ENCODE results near the gene TTLL3. TPM values are rescaled to one million over a fixed set of nuclear protein-coding genes. Genes with fewer than 3 reads are reported as not detected.

TTLL3 gene
- total and polyA plus RNA-seq, 2 of the 8 experiments (the other 6 are each of a cell fraction or from before 2014, with no cell fraction given), result 5.9 to 8.9 TPM

DNA sequence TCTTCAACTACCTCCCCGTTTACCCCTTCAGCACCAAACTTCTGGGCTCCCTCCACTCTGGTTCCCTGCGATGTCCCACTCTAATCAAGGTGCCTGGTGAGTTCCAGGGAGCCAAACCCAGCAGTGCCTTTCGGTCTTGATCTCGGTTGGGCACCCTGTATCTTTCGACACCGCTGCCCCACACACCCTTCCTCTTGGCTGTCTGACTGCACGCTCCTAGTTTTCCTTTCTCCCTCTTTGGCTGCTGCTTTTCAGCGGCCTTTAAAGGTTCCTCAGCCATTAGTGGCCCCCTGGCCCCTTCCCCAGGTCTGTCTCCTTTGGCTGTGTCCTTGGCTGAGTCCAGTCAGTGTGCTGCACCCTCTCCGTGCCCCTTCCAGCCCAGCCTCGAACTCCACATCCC is 784 bp downstream of the TTLL3 start:
- Histone ChIP-seq H4K5ac (ENCODE audit: insufficient read length, low read depth, low read length) (no peak overlapping the region), H2BK15ac (ENCODE audit: low read length) (no peak overlapping the region), H2AFZ (ENCODE audit: low read length) (no peak overlapping the region), H4K91ac (replicated peaks; ENCODE audit: insufficient read length, low read length) (no peak overlapping the region), H3K56ac (replicated peaks; ENCODE audit: insufficient read length, low read depth, low read length) (no peak overlapping the region), H3K14ac (ENCODE audit: insufficient read length) (no peak overlapping the region), H2BK12ac (ENCODE audit: low read depth, low read length) (no peak overlapping the region), H3K9ac (replicated peaks in 1 of 4; ENCODE audit: extremely low read depth in 1 of 4, low read depth in 3 of 4, low read length in 3 of 4) (no peak overlapping the region), H4K20me1 (replicated peaks in 1 of 2; ENCODE audit: control insufficient read depth in 1 of 2, insufficient read depth in 2 of 2, low read length in 2 of 2) (peaks cover 1 to 5% of the 10 kb centered on the region in 2 experiments), H3K4me1 (replicated peaks in 1 of 4; ENCODE audit: control insufficient read depth in 3 of 4, insufficient read depth in 4 of 4, low read length in 3 of 4) (peaks cover 0 to 9% (median 2%) of the 10 kb centered on the region in 4 experiments; a peak in 3 of 7 replicates), H2BK20ac (ENCODE audit: low read length) (no peak overlapping the region), H3K23me2 (ENCODE audit: low read depth, low read length) (peaks cover 2% of the 10 kb centered on the region; the same call in 1 of the 2 replicates), H3K79me2 (ENCODE audit: control insufficient read depth in 1 of 2, insufficient read depth in 2 of 2, low read length in 2 of 2) (no peaks in the 10 kb centered on the region), H3K4me2 (ENCODE audit: insufficient read depth in 1 of 2, low read depth in 2 of 2, low read length in 2 of 2) (peak overlapping the region; percentile 56 to 84), H3K9me3 (ENCODE audit: insufficient read depth in 2 of 2, low read depth in 1 of 2, low read length in 1 of 2) (no peaks in the 10 kb centered on the region), H3K4ac (replicated peaks; ENCODE audit: insufficient read length, low read depth, low read length) (no peak overlapping the region), H3K23ac (ENCODE audit: insufficient read length) (no peak overlapping the region), H2BK120ac (replicated peaks; ENCODE audit: low read depth, low read length) (no peak overlapping the region), H2BK5ac (ENCODE audit: low read depth, low read length) (no peak overlapping the region), H2AK5ac (ENCODE audit: low read depth, low read length) (no peak overlapping the region), H3K79me1 (ENCODE audit: low read depth, low read length) (no peaks in the 10 kb centered on the region), H3K36me3 (ENCODE audit: control insufficient read depth in 2 of 4, insufficient read depth in 4 of 4, low read length in 3 of 4) (peaks cover 3 to 8% (median 4%) of the 10 kb centered on the region in 4 experiments; a peak in 5 of 8 replicates), H4K8ac (ENCODE audit: extremely low read depth, insufficient read depth, low read length) (no peak overlapping the region; the same call in 1 of the 2 replicates), H3K4me3 (ENCODE audit: extremely low read depth in 1 of 4, insufficient read depth in 2 of 4, low read depth in 3 of 4, low read length in 4 of 4) (peak overlapping the region; percentile 50 to 72 (median 58); a peak in 6 of 8 replicates), H3K27me3 (replicated peaks in 1 of 4; ENCODE audit: control insufficient read depth in 3 of 4, extremely low read depth in 1 of 4, insufficient read depth in 3 of 4, low read length in 3 of 4) (peaks cover 0 to 11% (median 9%) of the 10 kb centered on the region in 4 experiments; a peak in 5 of 7 replicates), H3K27ac (ENCODE audit: low read depth, low read length) (no peak overlapping the region), H3K18ac (ENCODE audit: extremely low read depth, low read length) (no peak overlapping the region)
- TF ChIP-seq BCL11A (IDR thresholded peaks at IDR 0.05; ENCODE audit: low read depth in 2 of 2, low read length in 2 of 2) (no peak), EGR1 (IDR thresholded peaks at IDR 0.05; ENCODE audit: borderline replicate concordance, low read depth, low read length) (no peak)
- 86% methylated on average over 10 of the region's 10 CpGs; no CpG with 5 or more reads in 1 of the 2 experiments for WGBS, 2 experiments (ENCODE audit: extremely low coverage in 1 of 2, insufficient coverage in 1 of 2, insufficient read length in 1 of 2, insufficient replicate concordance in 2 of 2, low coverage in 1 of 2, low lambda C conversion rate in 2 of 2, missing lambda C conversion rate in 1 of 2)
- DNase-seq (ENCODE audit: low read depth in 1 of 2, low spot score in 2 of 2) (no peak), FAIRE-seq (no peak)
- POLR2A ChIA-PET (ENCODE audit: partially characterized antibody), result interaction anchor here (0.6 to 7.8 kb wide), 3 partner anchors 16 to 213 kb away, joined by 3 to 71 read pairs (median 4); partner anchors contain the start of genes ARPC4 and TADA3
- CTCF ChIA-PET (ENCODE audit: partially characterized antibody), result interaction anchor here (4.9 kb wide), 1 partner anchor 8 kb away, joined by 30 read pairs; no protein-coding TSS in a partner anchor

Data from H1 (cell line).